ENCODE measurements around the gene OGFOD3. TPM values are rescaled to one million over a fixed set of nuclear protein-coding genes. Genes with fewer than 3 reads are reported as not detected.
"Not testable (repeated sequence)": the region's sequence is repeated elsewhere in the genome, so short reads cannot be mapped to it uniquely, and the experiment has no call there.

The OGFOD3 gene
- total RNA-seq, 1 donor from 2014 or later: 31.9 TPM

DNA sequence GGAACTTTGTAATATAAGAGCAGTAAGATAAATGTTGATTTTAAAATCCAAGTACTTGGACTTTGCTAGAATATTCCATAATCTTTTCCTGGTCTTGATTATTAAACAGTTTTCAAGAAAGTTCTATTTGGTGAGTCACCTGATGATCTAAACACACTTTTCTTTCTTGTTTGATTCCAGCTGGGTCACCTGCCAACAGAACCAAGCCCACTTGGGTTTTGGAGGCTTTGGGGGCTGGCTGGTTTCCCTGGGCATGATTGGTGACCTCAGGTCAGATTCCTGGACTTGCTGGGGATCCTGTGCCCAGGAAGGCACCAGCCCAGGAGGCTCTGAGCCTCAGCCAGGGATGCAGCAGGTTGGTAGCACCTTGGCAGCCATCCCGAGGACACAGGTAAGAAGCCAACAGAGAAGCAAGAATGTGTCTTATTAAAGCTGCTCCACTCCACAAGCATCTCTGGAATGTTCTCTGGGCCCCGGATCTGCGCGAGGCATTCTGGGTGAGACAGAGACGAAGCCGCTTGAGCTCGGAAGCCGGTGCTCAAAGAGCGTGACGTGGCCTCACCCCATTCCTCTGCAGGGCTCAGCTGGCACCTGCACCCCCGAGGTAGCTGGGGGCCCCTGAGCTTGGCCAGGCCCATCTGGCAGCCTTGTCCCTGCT is 62.5 kb downstream of the OGFOD3 start:
- DNase-seq (ENCODE audit: low spot score): no peak

DNA sequence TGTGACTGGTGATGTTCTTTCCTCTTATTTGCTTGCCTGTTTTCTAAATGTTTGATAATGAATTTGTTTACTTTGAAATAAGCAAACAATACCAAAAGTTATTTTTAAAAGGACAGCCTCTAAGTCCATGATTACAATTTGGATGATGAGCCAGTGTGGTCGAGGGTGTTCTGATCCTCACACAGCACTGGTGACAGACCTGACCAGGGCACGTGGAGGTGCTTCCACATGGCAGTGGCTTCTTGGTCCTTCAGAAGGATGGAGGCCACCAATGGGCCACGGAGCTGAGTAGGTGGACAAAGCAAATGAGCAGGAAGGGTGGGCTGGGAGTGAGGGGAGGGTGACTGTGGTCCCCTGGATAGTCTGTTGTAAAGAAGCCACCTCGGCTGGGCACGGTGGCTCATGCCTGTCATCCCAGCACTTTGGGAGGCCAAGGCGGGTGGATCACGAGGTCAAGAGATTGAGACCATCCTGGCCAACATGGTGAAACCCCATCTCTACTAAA is 63.5 kb downstream of the OGFOD3 start:
- no peak for DNase-seq (ENCODE audit: low spot score)

DNA sequence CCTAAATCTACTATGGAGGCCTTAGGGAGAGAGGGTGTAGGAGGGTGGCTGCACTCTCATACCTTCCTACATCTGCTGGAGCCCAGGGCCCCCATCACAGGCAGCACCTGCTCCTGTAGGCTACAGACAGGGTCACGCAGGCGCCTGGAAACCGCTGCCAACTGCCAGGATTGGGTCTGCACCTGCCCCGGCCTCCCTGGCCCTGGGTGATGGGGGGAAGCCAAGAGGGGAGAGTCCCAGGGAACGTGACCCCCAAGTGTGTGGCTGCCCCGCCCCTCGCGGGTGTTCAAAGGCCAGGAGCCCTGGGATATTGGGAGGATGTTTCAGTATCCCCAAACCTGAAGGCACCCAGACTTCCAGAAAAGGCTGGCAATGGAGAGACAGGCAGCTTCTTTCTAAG is 64.9 kb downstream of the OGFOD3 start:
- DNase-seq (ENCODE audit: low spot score): no peak

DNA sequence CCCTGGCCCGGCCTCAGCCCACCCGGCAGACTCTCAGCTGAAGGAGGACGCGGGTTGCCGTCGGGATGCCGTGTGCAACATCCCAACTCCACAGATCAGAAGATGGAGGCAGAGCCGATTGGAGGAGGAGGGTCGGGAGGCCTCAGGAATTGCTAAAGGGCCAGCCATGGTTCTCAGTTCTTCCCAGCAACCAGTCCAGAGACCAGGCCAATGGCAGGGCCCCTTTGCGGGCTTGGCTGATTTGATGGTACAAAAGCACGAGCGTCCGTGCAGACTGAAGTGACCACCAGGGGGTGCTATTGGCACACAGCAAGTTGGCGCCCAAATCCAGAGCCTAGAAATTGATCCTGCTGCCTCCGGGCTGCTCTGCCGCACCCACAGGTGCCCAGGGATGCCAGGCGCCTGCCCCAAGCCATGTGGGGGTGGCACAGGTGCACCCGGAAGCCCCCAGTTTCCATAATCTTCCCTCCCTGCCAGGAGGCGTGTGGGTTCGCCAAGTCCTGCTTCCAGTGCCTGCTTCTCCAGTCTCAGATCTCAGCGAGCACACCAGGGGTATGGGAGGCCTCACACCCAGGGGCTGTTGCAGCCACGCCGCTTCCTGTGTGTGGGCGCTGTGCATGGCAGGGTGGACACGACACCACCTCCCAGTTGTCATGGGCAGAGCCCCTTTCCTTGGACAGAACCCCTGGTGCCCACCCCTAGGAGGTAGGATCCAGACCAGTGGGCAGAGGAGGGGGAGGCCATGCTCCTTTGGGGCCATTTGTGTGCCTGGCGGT is 66.5 kb downstream of the OGFOD3 start:
- DNase-seq (ENCODE audit: low spot score): peak; percentile 87

DNA sequence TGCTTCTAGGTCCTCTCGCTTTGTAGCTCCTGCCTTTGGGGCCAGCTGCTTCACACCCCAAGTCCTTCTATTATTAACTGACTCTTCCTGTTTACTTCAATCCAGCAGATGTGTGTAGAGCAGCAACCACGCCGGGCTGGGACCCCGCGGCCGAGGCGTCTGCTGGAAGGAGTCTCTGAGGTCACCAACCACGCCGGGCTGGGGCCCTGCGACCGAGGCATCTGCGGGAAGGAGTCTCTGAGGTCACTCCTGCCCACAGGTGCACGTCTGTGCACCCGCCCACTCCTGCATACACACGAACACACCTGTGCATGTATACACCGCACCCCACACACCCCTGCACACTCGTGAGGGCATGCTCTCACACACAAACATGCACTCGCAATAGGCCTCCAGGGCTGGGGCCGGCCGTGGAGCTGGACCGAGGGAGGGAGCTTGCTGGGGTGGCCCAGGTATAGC is 67.1 kb downstream of the OGFOD3 start:
- no peak for DNase-seq (ENCODE audit: low spot score)

DNA sequence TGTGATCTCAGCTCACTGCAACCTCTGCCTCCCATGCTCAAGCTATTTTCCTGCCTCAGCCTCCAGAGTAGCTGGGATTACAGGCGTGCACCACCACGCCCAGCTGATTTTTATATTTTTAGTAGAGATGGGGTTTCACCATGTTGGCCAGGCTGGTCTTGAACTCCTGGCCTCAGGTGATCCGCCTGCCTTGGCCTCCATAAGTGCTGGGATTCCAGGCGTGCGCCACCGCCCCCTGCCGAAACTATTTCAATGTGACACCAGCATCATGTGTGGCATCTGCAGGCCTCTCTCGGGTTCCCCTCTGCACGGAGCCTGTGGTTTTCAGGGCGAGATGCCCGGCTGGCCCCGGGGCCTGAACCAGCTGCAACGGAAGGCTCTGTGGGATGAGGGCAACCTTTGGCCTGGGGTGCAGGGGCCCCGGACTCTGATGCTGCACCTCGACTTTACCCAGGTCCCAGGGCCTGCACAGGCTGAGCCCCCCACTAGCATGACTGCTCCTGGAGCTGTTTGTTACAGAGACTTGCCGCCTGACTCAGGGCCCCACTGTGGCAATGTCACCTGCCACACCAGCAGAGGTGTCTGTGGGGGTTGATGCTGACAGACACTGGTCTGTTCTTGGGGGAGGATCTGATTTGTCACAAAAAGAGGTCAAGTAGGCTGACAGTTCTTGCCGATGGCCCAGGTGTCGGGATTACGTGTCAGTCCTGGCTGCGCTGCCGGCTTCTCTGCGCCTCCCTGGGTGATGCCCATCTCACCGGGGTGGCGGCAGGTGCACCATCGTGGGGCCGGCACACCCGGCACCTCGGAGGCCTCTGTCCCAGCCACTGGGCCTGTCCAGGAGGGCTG is 68.0 kb downstream of the OGFOD3 start:
- no peak for DNase-seq (ENCODE audit: low spot score)

DNA sequence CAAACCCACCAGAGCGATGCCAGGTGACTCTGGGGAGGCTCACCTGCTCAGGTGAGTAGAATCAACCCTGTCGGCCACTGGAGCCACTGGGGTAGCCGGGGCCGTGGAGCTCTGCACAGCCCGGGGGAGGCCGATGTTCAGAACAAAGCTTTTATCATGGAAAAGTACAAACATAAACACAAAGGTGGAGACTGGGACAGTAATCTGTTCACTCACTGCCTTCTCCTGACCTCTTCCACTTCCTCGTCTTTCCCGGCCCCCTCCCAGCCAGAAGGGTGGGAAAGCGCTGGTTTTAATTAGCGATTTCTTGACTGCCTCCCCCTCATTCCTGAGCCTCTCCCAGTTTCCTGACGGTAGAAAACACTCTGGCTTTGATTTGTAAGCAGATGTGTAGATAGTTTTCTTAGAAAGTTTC is 69.1 kb downstream of the OGFOD3 start:
- DNase-seq (ENCODE audit: low spot score): no peak

DNA sequence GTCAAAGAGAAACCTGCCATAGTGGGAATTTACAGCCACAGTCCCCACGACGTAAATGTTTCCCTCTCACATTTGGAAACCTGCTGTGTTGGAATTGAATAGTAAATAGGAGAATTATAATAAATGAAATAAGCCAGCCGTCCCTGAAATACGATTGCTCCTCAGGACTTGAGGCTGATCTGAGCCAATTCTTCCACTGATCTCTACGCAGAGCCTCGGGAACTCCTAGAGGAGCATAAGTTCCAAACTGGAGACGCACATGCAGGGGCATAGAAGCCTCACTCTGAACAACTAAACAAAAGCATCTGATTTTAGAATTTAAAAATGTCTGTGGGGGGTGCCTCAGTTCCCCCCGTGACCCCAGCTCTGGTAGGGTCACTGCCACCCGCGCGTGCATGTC is 69.5 kb downstream of the OGFOD3 start:
- DNase-seq (ENCODE audit: low spot score): no peak

DNA sequence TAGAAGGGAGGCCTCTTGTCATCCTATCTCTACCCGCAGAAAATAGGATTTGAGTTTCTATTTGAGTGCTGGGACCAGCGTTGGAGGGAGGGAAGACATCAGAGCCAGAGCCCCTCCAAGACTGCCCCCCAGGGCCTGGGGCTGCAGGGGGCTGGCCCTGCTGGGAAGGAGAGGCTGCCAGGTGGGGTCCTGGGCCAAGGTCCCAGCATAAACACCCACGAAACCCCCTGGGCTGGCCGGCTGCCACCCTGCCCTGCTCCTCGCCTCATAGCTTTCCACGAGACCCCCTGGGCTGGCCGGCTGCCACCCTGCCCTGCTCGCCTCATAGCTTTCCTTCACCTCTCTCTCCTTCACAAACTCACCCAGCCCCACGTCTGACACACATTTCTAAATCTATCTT is 70.0 kb downstream of the OGFOD3 start:
- no peak for DNase-seq (ENCODE audit: low spot score)

DNA sequence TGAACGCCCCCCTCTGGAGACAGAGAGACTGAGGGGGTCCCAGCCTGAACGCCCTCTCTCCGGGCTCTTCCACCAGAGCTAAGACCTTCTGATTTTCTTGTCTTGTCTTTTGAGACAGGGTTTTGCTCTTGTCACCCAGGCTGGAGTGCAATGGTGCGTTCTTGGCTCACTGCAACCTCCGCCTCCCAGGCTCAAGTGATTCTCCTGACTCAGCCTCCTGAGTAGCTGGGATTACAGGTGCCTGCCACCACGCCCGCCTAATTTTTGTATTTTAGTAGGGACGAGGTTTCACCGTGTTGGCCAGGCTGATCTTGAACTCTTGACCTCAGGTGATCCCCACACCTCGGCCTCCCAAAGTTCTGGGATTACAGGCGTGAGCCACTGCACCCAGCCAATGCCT is 70.4 kb downstream of the OGFOD3 start:
- DNase-seq (ENCODE audit: low spot score): not testable (repeated sequence)

DNA sequence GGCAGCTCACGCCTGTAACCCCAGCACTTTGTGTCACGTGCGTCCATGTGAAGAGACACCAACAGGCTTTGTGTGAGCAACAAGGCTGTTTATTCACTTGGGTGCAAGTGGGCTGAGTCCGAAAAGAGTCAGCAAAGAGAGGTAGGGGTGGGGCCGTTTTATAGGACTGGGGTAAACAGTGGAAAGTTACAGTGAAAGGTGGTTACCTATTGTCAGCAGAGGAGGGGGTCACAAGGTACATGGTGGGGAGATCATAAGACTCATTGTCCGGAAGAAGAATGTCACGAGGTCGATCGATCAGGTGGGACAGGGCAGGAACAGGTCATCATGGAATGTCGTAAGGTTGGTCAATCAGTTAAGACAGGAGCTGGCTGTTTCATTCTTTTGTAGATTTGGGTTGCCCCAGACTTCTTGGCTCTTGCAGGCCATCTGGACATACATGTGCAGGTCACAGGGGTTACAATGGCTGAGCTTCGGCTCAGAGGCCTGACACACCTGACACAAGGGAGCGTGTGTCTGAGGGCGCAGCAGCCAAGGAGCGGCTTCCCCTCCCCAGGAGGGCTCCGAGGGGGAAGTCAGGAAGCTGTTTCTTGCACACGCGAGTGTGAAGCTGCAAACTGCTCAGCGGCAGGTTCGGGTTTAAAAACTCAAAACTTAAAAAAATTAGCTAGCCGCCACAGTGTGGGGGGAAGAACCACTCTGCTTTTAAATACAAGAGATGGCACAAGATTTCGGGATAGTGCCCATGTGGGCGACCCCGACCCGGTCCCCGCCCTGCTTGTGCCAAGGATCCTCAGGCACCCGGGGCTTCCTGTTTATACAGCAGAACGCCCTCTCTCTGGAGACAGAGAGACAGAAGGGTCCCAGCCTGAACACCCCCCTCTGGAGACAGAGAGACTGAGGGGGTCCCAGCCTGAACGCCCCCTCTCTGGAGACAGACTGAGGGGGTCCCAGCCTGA is 71.8 kb downstream of the OGFOD3 start:
- no peak for DNase-seq (ENCODE audit: low spot score)

DNA sequence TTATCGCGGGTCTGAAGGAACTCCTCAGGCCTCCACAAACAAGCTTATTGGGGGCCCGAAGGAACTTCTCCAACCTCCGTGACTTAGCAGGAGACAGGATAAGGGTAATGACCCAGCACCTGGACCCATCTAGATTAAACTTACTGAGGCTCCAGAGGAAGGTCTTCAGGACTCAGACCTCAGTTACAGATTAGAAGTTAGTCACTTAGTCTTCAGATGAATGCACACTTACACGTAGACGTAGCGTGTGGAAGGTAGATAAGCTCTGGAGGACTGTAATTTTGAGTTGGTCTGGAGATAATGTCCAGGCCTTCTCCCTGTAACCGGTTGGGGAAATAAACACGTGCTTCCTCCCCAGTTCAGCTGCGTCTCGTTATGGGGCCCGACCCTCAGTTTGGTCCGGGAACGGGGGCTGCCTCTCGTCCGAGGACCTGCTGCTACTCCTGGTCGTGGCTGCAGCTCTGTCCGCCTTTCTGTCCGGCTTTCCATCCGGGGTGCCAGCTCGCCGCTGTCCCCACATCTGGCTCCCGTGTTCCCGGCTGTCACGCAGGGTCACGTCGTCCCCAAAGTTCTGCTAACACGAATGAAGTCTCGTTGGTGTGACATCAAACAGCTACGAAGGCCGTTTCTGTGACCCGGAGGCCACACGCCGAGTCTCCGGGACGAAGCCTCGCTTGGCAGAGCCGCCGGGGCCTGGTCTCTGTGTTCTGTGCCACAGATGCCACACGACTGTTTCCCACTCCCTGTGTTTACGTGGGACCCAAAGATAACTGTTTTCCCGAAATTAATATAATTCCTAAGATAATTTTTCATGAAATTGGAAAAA is 73.0 kb downstream of the OGFOD3 start:
- no peak for DNase-seq (ENCODE audit: low spot score)

DNA sequence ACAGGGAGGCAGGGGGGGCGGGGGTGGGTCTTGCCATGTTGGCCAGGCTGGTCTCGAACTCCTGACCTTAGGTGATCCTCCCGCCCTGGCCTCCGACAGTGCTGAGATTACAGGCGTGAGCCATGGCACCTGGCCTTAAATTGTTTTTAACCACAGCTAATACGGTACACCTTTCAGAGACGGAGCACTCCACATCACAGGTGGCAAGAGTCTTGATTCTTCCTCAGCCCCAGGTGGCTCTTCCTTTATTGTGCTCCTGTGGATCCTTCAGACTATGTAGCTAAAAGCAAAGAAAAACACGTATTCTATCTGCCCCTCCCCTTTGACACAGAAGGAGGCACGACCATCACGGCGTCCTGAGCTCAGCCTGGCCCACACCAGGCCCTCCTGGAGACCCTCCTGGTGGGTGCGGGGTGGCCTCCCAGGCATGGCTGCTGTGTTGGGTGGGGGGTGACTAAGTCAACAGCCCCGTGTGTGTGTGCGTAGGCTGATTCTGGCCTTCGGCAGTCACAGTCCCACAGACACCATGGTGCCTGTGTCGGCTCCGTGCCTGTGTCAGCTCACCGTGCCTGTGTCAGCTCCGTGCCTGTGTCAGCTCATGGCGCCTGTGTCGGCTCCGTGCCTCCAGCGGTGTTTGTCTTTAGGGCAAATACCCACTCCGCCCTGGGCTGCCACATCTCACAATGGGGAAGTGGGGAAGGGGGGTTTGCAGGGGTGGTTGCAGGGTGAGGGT is 74.0 kb downstream of the OGFOD3 start:
- DNase-seq (ENCODE audit: low spot score): no peak

DNA sequence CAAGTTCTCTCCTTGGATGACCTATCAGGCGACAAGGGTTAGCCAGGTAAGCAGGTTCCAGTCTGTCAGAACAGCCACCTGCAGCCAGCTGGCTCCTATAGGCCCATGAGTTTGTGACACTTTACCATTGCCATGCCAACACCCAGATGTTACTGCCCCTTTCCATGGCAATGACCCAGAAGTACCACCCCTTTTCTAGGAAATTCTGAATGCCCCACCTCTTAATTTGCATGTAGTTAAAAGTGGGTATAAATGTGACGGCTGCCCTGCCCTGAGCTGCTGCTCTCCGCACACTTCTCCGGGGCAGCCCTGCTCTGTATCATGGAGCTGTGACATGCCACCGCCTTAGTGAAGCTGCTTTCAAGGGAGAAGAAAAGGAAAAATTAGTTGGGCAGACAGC is 74.8 kb downstream of the OGFOD3 start:
- no peak for DNase-seq (ENCODE audit: low spot score)

DNA sequence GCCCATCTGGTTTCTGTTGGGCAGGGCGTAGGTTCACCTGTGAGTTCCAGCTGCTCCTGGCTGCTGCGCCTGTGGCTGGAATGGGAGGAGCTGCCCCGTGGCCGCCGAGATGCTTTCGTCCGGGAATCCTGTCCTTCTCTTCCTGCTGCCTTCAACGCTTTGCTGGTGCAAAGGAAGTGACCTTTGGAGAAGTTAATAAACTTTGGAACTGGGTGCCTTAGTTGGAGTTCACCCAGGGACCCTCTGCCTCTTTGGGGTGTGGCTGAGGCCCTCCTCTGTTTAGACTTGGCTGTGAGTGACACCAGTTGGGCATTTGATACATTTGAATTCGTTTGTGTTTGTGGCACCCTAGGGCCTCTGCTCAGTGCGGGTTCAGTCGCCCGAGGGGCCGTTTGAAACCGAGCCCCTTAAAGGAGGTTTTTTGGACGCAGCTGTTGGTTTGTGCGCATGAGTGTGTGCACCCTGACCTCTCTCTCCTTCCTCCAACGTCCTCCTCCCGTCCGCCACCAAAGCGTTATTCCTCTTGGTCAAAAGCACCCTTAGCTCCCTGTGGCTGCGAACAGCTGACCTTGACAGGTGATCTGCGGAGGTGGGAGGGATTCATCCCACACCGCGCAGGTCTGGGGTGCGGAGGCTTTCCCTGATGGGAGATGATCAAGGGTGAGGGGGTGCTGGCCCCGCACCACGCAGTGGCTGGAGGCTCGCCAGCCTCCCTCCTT is 75.9 kb downstream of the OGFOD3 start:
- no peak for DNase-seq (ENCODE audit: low spot score)

DNA sequence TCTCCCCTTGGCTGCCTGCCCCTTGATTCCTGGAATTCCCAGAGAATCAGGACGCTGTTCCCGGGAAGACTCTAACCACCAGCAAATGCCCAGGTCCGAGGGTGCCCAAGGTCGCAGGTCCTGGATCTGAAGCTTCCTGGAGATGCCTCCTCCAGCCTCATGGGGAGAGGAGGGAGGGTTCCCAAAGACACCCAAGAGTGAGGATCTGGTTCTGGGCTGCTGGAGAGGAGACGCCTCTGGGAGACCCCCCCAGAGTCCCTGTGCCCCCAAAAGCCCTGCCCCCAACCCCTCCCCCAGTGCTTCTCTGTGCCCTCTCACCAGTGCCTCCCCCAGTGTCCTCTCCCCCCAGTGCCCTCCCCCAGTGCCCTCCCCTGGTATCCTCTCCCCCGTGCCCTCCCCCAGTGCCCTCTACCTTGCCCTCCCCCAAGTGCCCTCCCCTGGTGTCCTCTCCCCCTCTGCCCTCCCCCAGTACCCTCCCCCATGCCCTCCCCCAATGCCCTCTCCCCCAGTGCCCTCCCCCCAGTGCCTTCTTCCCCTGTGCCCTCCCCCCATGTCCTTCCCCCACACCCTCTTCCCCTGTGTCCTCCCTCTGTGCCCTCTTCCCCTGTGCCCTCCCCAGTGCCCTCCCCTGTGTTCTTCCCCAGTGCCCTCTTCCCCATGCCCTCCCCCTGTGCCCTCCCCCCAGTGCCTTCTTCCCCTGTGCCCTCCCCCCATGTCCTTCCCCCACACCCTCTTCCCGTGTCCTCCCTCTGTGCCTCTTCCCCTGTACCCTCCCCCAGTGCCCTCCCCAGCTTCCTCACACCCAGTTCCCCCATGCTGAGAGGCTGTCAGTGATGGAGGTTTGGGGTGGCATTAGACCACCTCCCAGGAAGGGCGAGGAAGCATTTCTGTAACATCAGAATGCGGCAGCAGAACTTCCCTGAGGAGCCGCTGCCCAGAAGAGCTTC is 78.5 kb downstream of the OGFOD3 start:
- DNase-seq (ENCODE audit: low spot score): no peak

Data from ureter (tissue), 1 donor.